ENCODE results near the gene ZNF768. TPM values are rescaled to one million over a fixed set of nuclear protein-coding genes. Genes with fewer than 3 reads are reported as not detected.

Gene ZNF768
- polyA plus RNA-seq, 1 experiment: 9.8 TPM

DNA sequence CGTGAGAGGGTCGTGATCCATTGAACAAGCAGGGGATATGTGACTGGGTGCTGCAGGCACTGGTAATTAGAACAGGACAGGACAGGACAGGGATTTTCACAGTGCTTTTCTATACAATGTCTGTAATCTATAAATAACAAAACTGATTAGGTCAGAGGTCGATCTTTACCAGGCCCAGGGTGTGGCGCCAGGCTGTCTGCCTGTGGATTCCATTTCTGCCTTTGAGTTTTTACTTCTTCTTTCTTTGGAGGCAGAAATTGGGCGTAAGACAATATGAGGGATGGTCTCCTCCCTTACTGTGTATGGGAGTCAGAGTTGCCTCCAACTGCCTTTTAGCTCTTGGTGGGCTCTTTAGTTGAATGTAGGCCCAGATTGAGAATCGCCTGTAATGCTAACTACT, 33.3 kb upstream of the ZNF768 start:
- Histone ChIP-seq H3K27ac (ENCODE audit: low read depth, low read length) (no peak overlapping the region), H3K27me3 (ENCODE audit: control insufficient read depth, insufficient read depth, low read length) (no peaks in the 10 kb centered on the region), H3K4me3 (ENCODE audit: low read depth, low read length) (no peak overlapping the region), H3K9me3 (ENCODE audit: control insufficient read depth, insufficient read depth, low read length) (peaks cover 10% of the 10 kb centered on the region; the same call in 1 of the 2 replicates)
- CTCF ChIA-PET: no interaction called here
- no peak for DNase-seq (ENCODE audit: low read depth, low spot score)
- no peak for TF ChIP-seq CTCF (IDR thresholded peaks at IDR 0.05; ENCODE audit: low read depth, low read length)
- POLR2A ChIA-PET: no interaction called here

DNA sequence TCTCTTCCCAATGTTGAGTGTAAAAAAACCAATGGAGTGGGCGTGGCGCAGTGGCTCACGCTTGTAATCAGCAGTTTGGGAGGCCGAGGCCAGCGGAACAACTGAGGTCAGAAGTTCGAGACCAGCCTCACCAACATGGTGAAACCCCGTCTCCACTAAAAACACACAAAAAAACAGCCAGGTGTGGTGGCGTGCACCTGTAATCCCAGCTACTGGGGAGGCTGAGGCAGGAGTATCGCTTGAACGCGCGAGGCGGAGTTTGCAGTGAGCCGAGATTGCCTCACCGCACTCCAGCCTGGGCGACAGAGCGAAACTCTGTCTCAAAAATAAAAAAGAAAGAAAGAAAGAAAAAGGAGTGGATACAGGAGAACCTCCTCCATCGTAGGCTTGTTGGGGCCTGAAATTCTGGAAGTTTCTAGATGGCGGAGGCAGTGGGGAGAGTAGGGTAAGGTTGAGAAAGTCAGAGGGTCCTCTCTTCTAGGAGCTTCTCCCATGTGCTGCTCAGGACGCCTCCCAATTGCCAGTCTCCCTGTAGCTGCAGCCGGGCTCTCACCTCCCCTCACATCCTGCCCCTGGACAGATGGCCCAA, 32.5 kb upstream of the ZNF768 start:
- ChIA-PET POLR2A (interaction anchor here (0.6 to 1.6 kb wide), 10 partner anchors 9 to 478 kb away, joined by 4 to 12 read pairs (median 4); partner anchors contain the start of genes PRR14, ZNF688 and ZNF689), CTCF (interaction anchor here (1.1 to 2.3 kb wide), 2 partner anchors 23 to 39 kb away, joined by 3 to 8 read pairs; no protein-coding TSS in a partner anchor)
- TF ChIP-seq CTCF (IDR thresholded peaks at IDR 0.05; ENCODE audit: low read depth, low read length): no peak
- peak overlapping the region; percentile 50 for H3K4me3 ChIP-seq (ENCODE audit: low read depth, low read length)
- DNase-seq (ENCODE audit: low read depth, low spot score): no peak
- H3K27ac ChIP-seq (ENCODE audit: low read depth, low read length): peak overlapping the region; percentile 75
- no peaks in the 10 kb centered on the region for H3K27me3 ChIP-seq (ENCODE audit: control insufficient read depth, insufficient read depth, low read length)
- peaks cover 10% of the 10 kb centered on the region; the same call in 1 of the 2 replicates for H3K9me3 ChIP-seq (ENCODE audit: control insufficient read depth, insufficient read depth, low read length)

DNA sequence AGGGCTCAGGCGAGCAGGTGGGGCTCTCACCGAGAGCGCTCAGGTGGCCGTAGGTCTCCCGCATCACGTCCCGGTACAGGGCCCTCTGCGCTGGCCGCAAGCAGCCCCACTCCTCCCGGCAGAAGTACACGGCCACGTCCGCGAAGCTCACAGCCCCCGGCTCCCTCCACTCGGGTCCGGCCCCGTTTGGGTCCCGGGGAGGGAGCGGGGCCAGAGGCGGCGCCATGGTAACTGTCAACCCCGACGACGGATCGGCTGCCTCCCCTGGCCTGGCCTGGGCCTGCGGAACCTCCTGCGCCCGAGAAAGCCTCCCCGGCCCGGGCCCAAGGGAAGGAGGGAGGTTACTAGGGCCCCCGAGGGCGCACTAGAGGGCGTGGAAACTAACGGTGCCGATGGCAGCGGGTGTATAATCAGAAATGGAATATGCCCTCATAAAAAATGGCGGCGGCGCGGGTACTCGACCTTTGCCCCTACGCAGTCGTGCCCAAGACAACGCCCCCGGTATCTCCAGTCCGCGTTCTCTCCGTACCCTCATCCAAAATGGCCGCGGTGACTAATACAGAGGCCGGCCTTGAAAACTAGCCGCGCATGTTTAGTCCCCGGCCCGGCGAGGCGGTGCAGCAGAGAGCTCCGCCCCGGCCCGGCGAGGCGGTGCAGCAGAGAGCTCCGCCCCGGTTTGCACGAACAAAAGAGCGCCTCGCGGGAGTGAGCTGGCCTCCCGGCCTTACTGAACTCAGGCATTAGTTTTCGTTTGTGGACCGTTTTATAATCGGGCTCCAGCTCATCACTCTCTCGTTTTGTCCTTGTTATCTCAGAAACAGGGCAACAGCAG, 31.8 kb upstream of the ZNF768 start, which contains the start of gene ZNF764:
Gene ZNF764, minus strand, starts transcription at position 418 of the 832 bp plus-strand sequence. Its CDS starts 192 bp downstream, at position 226.
- Histone ChIP-seq H3K9me3 (ENCODE audit: control insufficient read depth, insufficient read depth, low read length) (peaks cover 10% of the 10 kb centered on the region; the same call in 1 of the 2 replicates), H3K27ac (ENCODE audit: low read depth, low read length) (peak within 1 kb of the TSS; percentile 84), H3K4me3 (ENCODE audit: low read depth, low read length) (peak within 1 kb of the TSS; percentile 77), H3K27me3 (ENCODE audit: control insufficient read depth, insufficient read depth, low read length) (no peaks in the 10 kb centered on the region)
- POLR2A ChIA-PET: interaction anchor here (0.6 to 1.6 kb wide), 11 partner anchors 9 to 478 kb away, joined by 4 to 12 read pairs (median 4); partner anchors contain the start of genes PRR14, ZNF688 and ZNF689
- CTCF ChIA-PET: interaction anchor here (0.6 to 2.3 kb wide), 5 partner anchors 22 to 468 kb away, joined by 3 to 9 read pairs (median 6); partner anchors contain the start of gene DCTPP1
- peak; percentile 90 for DNase-seq (ENCODE audit: low read depth, low spot score)
- TF ChIP-seq CTCF (IDR thresholded peaks at IDR 0.05; ENCODE audit: low read depth, low read length): no peak

DNA sequence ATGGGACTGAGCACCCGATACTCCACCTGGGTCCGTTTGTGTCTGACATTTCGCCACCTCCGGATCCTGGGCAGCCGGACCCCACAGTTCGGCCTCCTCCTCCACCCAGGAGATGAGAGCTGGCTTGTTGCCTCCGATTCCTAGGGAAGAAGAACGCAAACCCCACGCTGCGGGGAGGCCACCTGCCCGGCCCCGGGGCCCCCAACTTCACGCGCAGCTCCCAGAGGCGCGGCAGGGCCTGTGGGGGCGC, 31.3 kb upstream of the ZNF768 start:
- POLR2A ChIA-PET: interaction anchor here (0.7 to 1.6 kb wide), 7 partner anchors 9 to 93 kb away, joined by 3 to 12 read pairs (median 5); partner anchors contain the start of genes PRR14, ZNF688 and ZNF689
- TF ChIP-seq CTCF (IDR thresholded peaks at IDR 0.05; ENCODE audit: low read depth, low read length): no peak
- DNase-seq (ENCODE audit: low read depth, low spot score): no peak
- Histone ChIP-seq H3K9me3 (ENCODE audit: control insufficient read depth, insufficient read depth, low read length) (peaks cover 10% of the 10 kb centered on the region; the same call in 1 of the 2 replicates), H3K27ac (ENCODE audit: low read depth, low read length) (no peak overlapping the region), H3K4me3 (ENCODE audit: low read depth, low read length) (peak overlapping the region; percentile 77), H3K27me3 (ENCODE audit: control insufficient read depth, insufficient read depth, low read length) (no peaks in the 10 kb centered on the region)
- CTCF ChIA-PET: interaction anchor here (0.6 to 2.3 kb wide), 5 partner anchors 22 to 468 kb away, joined by 3 to 9 read pairs (median 6); partner anchors contain the start of gene DCTPP1

All from AG04450 (cell line).